Neural cell (in vitro differentiated cells): ENCODE results near the gene TRAF5. TPM values are rescaled to one million over a fixed set of nuclear protein-coding genes. Genes with fewer than 3 reads are reported as not detected.

ENCODE experiments used
- H2AFZ ChIP-seq: fragments of 200-600, 300-800 bp; sonication (generic), shearing (Covaris generic); 2 replicates; pipeline ENCODE4 v1.6.0; 2014; ENCODE audit warnings: low read depth, mild to moderate bottlenecking, antibody characterized with exemption, low read length, moderate library complexity
- H3F3A ChIP-seq: fragments of 200-600 bp; shearing (Covaris generic); 2 replicates; pipeline ENCODE4 v1.6.1; 2016; ENCODE audit warnings: mild to moderate bottlenecking, moderate library complexity, mixed read lengths, antibody characterized with exemption, low read length; ENCODE audit not compliant: insufficient read depth, poor library complexity, severe bottlenecking
- H3K27ac ChIP-seq: fragments of 200-600, 300-800 bp; sonication (generic), shearing (Covaris generic); 2 replicates; pipeline ENCODE4 v1.5.1; 2014; ENCODE audit warnings: mild to moderate bottlenecking, low read length, moderate library complexity
- H3K27me3 ChIP-seq: fragments of 300-800, 200-600 bp; sonication (generic), shearing (Covaris generic); 2 replicates; pipeline ENCODE4 v1.6.0; 2014; ENCODE audit warnings: mild to moderate bottlenecking, low read depth, low read length, moderate library complexity; ENCODE audit not compliant: insufficient read depth
- H3K36me3 ChIP-seq: fragments of 300-800, 200-600 bp; sonication (generic), shearing (Covaris generic); 2 replicates; pipeline ENCODE4 v1.5.1; 2014; ENCODE audit warnings: mild to moderate bottlenecking, antibody characterized with exemption, low read length, moderate library complexity; ENCODE audit not compliant: insufficient read depth
- H3K4me2 ChIP-seq: fragments of 300-800, 200-600 bp; sonication (generic), shearing (Covaris generic); 2 replicates; pipeline ENCODE4 v1.6.0; 2014; ENCODE audit warnings: mild to moderate bottlenecking, low read length
- H3K4me3 ChIP-seq: fragments of 300-800, 200-600 bp; sonication (generic), shearing (Covaris generic); 2 replicates; pipeline ENCODE4 v1.5.1; 2014; ENCODE audit warnings: mild to moderate bottlenecking, low read length, moderate library complexity
- H3K79me2 ChIP-seq: fragments of 200-600 bp; shearing (Covaris generic); replicated peaks from 2 replicates; pipeline ENCODE4 v1.6.0; 2014; ENCODE audit warnings: mild to moderate bottlenecking, low read length, moderate library complexity; ENCODE audit not compliant: insufficient read depth
- H3K9ac ChIP-seq: fragments of 300-800, 200-600 bp; sonication (generic), shearing (Covaris generic); 2 replicates; pipeline ENCODE4 v1.6.1; 2016; ENCODE audit warnings: mild to moderate bottlenecking, low read length, mixed read lengths
- H3K9me2 ChIP-seq: fragments of 200-600 bp; shearing (Covaris generic); 2 replicates; pipeline ENCODE4 v1.6.1; 2016; ENCODE audit warnings: mild to moderate bottlenecking, low read length, mixed read lengths; ENCODE audit not compliant: insufficient read depth
- H3K9me3 ChIP-seq: fragments of 200-600, 300-800 bp; sonication (generic), shearing (Covaris generic); 2 replicates; pipeline ENCODE4 v1.6.1; 2016; ENCODE audit warnings: mild to moderate bottlenecking, mixed run types, low read length, moderate library complexity, mixed read lengths
- H4K20me1 ChIP-seq: fragments of 200-600 bp; shearing (Covaris generic); 2 replicates; pipeline ENCODE4 v1.6.1; 2016; ENCODE audit warnings: mild to moderate bottlenecking, mixed run types; ENCODE audit not compliant: insufficient read depth
- EP300 ChIP-seq: fragments of 450-650 bp; conservative IDR thresholded peaks from 2 replicates; pipeline ENCODE4 v1.6.1; 2014; ENCODE audit warnings: antibody characterized with exemption, mild to moderate bottlenecking, moderate library complexity; ENCODE audit not compliant: poor library complexity, severe bottlenecking
- EZH2 ChIP-seq: fragments of 200-600, 300-800 bp; shearing (Covaris generic), sonication (generic); IDR thresholded peaks from 2 replicates; pipeline ENCODE4 v1.6.1; 2014; ENCODE audit warnings: antibody characterized with exemption, low read length, borderline replicate concordance, mild to moderate bottlenecking; ENCODE audit not compliant: insufficient read depth, poor library complexity, severe bottlenecking
- MXI1 ChIP-seq: fragments of 450-650 bp; conservative IDR thresholded peaks from 2 replicates; pipeline ENCODE4 v1.6.1; 2014; ENCODE audit warnings: antibody characterized with exemption, mild to moderate bottlenecking; ENCODE audit not compliant: poor library complexity, severe bottlenecking
- POLR2AphosphoS5 ChIP-seq: IDR thresholded peaks from 2 replicates; pipeline ENCODE4 v1.6.1; 2012
- RAD21 ChIP-seq: fragments of 450-650 bp; conservative IDR thresholded peaks from 2 replicates; pipeline ENCODE4 v1.6.1; 2014; ENCODE audit warnings: antibody characterized with exemption, mild to moderate bottlenecking, moderate library complexity
- SMC3 ChIP-seq: fragments of 450-650 bp; conservative IDR thresholded peaks from 2 replicates; pipeline ENCODE4 v1.6.1; 2014; ENCODE audit warnings: antibody characterized with exemption, mild to moderate bottlenecking, moderate library complexity; ENCODE audit not compliant: poor library complexity
- TAF1 ChIP-seq: IDR thresholded peaks from 2 replicates; pipeline ENCODE4 v1.6.1; 2012; ENCODE audit warnings: low read depth
- polyA plus RNA-seq: library from polyadenylated mRNA; depleted of rRNA; stranded (reverse); fragments of >200 nt; gene quantifications from 2 replicates; pipeline ENCODE4 v1.2.3, GENCODE V29; 2014
- TF ChIP-seq, protein P1 (sequence below): IDR thresholded peaks from 2 replicates; pipeline ENCODE4 v1.6.1; 2012; ENCODE audit warnings: borderline replicate concordance
- TF ChIP-seq, protein P2 (sequence below): fragments of 450-650 bp; IDR thresholded peaks from 2 replicates; pipeline ENCODE4 v1.5.1; 2014; ENCODE audit warnings: antibody characterized with exemption, mild to moderate bottlenecking, moderate library complexity; ENCODE audit not compliant: poor library complexity, severe bottlenecking

The TRAF5 gene
- polyA plus RNA-seq, 1 donor from 2014 or later, result 0.69 TPM

GRCh38 chr1:211347077-211347844 is 20.6 kb downstream of the TRAF5 start:
- no peaks in the 10 kb centered on the region for H3K27me3 ChIP-seq
- no peaks in the 10 kb centered on the region for H3K79me2 ChIP-seq
- H3K9me2 ChIP-seq, result no peaks in the 10 kb centered on the region
- no peak overlapping the region for H3K9ac ChIP-seq
- no peak overlapping the region for H3K4me3 ChIP-seq
- H3K27ac ChIP-seq, result no peak overlapping the region
- no peaks in the 10 kb centered on the region for H4K20me1 ChIP-seq
- no peak overlapping the region for H3K4me2 ChIP-seq
- H2AFZ ChIP-seq, result no peak overlapping the region
- no peaks in the 10 kb centered on the region for H3K9me3 ChIP-seq
- no peak for TF ChIP-seq EZH2
- TF ChIP-seq, protein P1, sequence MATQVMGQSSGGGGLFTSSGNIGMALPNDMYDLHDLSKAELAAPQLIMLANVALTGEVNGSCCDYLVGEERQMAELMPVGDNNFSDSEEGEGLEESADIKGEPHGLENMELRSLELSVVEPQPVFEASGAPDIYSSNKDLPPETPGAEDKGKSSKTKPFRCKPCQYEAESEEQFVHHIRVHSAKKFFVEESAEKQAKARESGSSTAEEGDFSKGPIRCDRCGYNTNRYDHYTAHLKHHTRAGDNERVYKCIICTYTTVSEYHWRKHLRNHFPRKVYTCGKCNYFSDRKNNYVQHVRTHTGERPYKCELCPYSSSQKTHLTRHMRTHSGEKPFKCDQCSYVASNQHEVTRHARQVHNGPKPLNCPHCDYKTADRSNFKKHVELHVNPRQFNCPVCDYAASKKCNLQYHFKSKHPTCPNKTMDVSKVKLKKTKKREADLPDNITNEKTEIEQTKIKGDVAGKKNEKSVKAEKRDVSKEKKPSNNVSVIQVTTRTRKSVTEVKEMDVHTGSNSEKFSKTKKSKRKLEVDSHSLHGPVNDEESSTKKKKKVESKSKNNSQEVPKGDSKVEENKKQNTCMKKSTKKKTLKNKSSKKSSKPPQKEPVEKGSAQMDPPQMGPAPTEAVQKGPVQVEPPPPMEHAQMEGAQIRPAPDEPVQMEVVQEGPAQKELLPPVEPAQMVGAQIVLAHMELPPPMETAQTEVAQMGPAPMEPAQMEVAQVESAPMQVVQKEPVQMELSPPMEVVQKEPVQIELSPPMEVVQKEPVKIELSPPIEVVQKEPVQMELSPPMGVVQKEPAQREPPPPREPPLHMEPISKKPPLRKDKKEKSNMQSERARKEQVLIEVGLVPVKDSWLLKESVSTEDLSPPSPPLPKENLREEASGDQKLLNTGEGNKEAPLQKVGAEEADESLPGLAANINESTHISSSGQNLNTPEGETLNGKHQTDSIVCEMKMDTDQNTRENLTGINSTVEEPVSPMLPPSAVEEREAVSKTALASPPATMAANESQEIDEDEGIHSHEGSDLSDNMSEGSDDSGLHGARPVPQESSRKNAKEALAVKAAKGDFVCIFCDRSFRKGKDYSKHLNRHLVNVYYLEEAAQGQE, result no peak
- no peak for TF ChIP-seq POLR2AphosphoS5
- TF ChIP-seq TAF1, result no peak
- no peak for TF ChIP-seq EP300
- no peak for TF ChIP-seq RAD21
- no peak for TF ChIP-seq SMC3
- H3K36me3 ChIP-seq, result no peaks in the 10 kb centered on the region
- no peaks in the 10 kb centered on the region for H3F3A ChIP-seq

GRCh38 chr1:211348547-211348946 is 21.9 kb downstream of the TRAF5 start:
- H3K9me3 ChIP-seq, result no peaks in the 10 kb centered on the region
- H4K20me1 ChIP-seq, result no peaks in the 10 kb centered on the region
- no peaks in the 10 kb centered on the region for H3K79me2 ChIP-seq
- no peaks in the 10 kb centered on the region for H3K9me2 ChIP-seq
- no peak overlapping the region for H3K4me2 ChIP-seq
- H3K27ac ChIP-seq, result no peak overlapping the region
- H3K4me3 ChIP-seq, result no peak overlapping the region
- no peak overlapping the region for H3K9ac ChIP-seq
- TF ChIP-seq, protein P1, result no peak
- TF ChIP-seq TAF1, result no peak
- TF ChIP-seq, protein P2, sequence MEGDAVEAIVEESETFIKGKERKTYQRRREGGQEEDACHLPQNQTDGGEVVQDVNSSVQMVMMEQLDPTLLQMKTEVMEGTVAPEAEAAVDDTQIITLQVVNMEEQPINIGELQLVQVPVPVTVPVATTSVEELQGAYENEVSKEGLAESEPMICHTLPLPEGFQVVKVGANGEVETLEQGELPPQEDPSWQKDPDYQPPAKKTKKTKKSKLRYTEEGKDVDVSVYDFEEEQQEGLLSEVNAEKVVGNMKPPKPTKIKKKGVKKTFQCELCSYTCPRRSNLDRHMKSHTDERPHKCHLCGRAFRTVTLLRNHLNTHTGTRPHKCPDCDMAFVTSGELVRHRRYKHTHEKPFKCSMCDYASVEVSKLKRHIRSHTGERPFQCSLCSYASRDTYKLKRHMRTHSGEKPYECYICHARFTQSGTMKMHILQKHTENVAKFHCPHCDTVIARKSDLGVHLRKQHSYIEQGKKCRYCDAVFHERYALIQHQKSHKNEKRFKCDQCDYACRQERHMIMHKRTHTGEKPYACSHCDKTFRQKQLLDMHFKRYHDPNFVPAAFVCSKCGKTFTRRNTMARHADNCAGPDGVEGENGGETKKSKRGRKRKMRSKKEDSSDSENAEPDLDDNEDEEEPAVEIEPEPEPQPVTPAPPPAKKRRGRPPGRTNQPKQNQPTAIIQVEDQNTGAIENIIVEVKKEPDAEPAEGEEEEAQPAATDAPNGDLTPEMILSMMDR, result no peak
- no peak for TF ChIP-seq EP300
- no peak for TF ChIP-seq POLR2AphosphoS5
- no peak for TF ChIP-seq SMC3
- no peak for TF ChIP-seq EZH2
- TF ChIP-seq MXI1, result no peak
- TF ChIP-seq RAD21, result no peak
- no peaks in the 10 kb centered on the region for H3K27me3 ChIP-seq
- H3F3A ChIP-seq, result no peaks in the 10 kb centered on the region
- H3K36me3 ChIP-seq, result no peaks in the 10 kb centered on the region
- H2AFZ ChIP-seq, result no peak overlapping the region
